ENCODE data around the gene HMCN2.

The HMCN2 gene

DNA sequence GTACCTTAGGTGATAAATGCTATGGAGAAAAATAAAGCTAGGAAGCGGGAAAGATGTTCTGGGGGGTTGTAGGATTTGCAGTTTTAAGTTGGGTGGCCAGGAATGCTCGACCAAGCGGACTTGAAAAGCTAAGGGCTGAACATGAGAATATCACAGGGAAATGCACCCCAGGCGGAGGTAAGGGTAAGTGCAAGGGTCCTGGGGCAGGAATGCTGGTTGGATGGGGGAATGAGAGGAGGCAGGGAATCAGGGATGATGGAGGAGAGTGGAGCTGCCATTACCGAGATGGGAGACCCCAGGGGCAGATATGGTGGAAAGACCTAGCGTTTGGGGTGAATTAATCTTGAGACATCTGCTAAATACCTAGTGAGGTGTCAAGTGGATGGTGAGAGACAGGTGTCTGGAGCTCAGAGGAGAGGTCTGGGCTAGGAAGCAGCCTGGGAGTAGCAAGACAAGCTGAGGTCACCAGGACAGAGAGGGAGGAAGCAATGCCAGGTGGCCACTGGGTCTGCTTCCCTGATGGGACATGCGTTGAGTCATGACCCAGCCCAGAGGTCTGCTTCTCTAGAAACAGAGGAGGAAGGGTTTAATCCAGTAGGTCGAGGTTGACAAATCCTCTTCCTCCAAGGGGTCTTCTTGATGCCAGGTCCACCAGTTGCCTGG lies 101.5 kb downstream of the HMCN2 start:
- DNase-seq = no peak
- intact Hi-C loops (cut with DNase I) = no loop called here

DNA sequence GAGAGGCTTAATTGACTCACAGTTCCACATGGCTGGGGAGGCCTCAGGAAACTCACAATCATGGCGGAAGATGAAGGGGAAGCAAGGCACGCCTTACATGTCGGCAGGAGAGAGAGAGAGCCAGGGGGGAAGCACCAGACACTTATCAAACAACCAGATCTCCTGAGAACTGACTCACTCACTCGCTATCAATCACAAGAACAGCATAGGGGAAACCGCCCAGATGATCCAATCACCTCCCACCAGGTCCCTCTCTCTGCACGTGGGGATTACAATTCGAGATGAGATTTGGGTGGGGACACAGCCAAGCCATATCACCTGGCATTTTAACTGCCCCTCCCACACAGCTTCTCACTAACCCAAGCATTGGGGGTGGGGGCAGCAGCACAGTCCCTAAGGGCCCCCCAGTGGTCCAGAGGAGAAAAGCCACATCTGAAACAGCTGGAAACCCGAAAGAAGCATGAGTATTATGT lies 103.1 kb downstream of the HMCN2 start:
- no peak for DNase-seq
- intact Hi-C loops (cut with DNase I) = no loop called here

DNA sequence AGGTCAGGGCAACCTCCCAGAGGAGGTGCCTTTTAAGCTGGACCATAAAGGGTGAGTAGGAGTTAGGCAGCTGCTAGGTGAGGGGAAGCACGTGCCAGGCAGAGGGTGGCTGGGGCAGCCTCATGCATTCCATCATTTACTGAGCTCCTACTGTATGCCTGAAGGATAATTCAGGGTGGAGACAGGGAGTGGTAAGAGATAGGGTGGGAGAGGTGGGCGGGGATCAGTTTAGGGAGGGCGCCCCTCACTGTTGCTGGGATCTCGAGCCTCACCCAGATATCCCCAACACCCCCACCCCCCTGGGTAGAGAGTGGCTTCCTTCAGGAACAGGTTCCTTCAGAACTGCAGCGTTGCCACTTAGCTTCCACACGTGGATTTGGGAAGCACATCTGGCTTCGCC lies 104.7 kb downstream of the HMCN2 start:
- intact Hi-C loops (cut with DNase I) = no loop called here

DNA sequence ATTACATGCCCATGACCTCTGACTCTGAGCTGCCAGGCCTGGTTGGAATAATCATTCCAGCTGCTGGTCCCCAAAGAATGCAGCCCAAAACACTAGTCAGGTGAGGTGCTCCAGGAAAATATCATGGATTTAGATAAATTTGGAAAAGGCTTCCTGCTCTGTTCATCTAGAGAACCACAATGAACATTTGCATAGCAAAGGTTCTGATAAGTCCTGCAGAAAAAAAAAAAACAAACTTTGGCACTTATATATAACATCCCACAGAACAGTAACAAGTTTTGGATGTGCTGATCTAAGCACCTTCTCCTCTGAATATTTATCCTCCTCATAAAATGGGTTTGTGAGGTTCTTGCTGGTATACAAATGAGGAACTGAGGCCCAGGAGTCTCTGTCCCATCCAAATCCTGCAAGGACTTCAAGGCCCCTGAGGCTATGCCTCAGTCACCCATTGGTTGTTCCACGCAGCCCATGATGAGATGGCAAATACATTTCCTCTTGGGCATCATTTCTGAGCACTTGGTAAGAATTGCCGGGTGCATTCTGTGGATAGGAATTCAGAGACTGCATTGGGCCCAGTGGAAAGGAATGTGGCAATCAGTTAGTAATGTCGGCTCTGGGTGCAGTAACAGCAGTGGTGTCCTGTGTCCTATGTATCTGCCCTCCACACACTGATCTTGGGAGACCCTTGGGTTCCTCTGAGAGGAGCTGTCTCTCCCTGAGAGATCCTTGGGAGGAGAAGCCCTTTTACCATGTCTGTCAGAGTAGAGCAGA lies 105.8 kb downstream of the HMCN2 start:
- DNase-seq = no peak
- intact Hi-C loops (cut with DNase I) = no loop called here

More for the DNA sequence above, 104.7 kb downstream of the HMCN2 start:
- DNase-seq = no peak

DNA sequence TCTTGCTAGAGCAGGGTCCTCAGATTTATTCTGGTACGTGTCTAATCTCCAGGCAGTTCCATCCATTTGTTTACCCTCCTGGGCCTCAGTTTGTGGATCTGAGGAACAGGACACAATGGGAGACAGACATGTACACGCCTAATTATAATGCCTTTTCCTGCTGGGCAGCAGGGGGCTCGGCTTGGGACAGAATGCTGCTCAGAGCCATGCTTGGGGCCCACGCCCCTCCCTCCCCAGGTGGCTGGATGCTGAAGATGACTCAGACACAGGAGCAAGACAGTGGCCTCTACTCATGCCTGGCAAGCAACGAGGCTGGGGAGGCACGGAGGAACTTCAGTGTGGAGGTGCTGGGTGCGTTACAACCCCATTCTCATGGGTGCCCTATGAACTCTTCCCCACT lies 106.5 kb downstream of the HMCN2 start:
- intact Hi-C loops (cut with DNase I) = no loop called here

DNA sequence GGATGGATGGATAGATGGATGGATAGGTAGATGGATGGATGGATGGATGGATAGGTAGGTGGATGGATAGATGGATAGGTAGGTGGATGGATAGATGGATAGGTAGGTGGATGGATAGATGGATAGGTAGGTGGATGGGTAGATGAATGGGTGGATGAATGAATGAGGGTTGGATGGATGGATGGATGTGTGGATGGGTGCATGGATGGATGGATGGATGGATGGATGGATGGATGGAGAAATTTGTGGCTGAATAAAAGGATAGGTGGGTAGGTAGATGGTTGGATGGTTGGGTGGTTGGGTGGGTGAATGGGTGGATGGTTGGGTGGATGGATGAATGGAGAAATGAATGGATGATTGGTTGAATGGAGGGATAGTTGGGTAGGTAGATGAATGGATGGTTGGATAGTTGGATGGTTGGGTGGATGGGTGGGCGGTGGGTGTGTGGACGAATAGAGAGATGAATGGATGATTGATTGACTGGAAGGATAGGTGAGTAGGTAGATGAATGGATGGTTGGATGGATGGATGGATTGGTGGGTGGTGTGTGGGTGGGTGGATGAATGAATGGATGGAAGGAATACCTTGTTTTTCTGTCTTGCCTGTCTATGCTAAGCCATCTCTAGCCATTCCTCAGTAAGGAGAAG lies 108.2 kb downstream of the HMCN2 start:
- no peak for DNase-seq
- intact Hi-C loops (cut with DNase I) = no loop called here

More for the DNA sequence above, 106.5 kb downstream of the HMCN2 start:
- no peak for DNase-seq

DNA sequence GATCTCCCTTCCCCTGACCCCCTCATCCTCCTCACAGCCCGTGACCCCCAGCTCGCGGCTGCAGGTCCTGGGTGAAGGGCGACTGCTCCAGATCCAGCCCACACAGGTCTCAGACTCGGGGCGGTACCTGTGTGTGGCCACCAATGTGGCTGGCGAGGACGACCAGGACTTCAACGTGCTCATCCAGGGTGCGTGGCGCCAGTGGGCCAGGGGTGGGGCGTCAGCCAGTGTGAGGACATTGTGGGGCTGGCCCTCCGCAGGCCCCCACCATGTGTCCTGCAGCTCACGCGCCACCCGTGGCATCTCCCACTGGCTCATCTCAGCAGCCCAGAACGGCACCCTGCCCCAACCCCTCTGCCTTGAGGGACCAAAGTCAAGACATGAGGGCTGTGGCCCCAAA lies 112.1 kb downstream of the HMCN2 start:
- DNase-seq = no peak
- intact Hi-C loops (cut with DNase I) = no loop called here

DNA sequence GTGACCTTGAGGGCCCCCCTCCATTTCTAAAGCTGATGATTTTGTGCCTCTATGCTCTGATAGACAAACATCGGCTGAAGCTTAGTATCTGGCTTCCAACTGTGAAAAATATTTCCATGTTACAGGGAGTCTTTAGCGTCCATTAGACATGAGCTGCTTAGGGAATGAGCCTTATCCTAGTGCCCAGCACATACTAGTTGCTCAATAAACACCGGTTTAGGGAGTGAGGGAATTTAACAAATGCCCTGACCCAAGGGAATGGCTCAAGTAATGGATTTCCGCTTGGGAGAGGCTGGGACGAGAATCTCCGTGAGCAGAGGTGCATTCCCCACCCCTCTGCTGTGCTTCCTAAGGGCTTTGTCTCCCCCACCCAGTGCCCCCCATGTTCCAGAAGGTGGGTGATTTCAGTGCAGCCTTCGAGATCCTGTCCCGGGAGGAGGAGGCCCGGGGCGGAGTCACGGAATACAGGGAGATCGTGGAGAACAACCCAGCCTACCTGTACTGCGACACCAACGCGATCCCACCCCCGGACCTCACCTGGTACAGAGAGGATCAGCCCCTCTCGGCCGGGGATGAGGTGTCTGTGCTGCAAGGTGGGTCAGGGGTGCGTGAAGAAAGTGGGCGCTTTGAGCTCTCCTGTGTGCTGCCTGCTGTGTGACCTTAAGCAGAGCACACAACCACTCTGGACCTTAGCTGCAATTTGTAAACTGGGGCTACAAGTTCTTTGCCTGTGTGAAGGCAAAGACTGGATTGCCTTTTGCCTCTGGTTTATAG lies 113.5 kb downstream of the HMCN2 start:
- DNase-seq = no peak
- intact Hi-C loops (cut with DNase I) = no loop called here

DNA sequence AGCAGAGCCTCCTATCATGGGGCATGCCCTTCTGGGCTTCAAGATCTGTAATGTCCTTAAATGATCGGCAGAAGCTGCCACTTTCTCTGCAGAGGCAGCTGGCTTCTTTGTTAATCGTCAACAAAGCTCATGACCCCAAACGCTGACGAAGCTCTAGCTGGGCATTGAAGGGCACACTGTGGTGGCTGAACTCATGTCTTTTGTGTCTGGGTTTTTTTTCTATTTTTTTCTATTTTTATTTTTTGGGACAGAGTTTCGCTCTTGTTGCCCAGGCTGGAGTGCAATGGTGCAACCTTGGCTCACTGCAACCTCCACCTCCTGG lies 114.0 kb downstream of the HMCN2 start:
- DNase-seq = no peak
- intact Hi-C loops (cut with DNase I) = no loop called here

DNA sequence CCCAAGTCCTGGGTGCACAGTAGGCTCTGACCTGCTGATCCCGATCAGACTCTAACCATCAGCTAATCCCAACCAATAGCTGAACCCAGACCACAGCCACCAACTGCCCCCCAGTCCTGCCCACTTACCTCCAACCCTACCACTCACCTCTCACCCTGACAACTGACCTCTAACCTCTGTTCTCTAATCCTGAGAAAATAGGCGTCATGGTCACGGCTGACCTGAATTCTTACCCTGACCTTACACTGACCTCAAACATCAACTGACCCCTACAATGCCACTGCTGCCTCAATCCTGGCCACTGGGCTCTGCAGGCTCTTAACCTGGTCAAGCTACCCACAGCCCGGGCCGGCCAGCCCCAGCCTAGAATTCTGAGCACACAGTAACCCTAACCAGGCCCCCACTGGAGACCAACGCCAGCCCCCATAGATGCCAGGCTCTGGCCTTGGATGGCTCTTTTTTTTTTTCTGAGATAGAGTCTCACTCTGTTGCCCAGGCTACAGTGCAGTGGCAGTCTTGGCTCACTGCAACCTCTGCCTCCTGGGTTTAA lies 115.4 kb downstream of the HMCN2 start:
- intact Hi-C loops (cut with DNase I) = no loop called here
- no peak for DNase-seq

DNA sequence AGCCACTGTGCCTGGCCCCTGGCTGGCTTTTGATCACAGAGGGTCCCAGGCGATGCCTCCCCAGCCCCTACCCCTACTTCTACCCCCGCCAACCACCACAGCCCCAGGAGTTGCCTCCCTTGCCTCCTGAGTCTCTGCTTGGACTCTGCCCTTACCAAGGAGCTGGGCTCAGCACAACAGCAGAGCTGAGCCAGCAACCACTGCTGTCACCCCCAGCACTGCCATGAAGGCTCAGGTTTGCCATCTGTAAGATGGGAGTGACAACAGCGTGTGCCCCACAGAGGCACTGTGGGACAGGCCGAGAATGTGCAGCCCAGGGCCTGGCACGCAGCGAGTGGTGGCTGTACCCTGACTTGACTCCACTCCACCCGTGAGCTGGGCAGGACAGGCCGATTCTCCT lies 116.1 kb downstream of the HMCN2 start:
- DNase-seq = no peak
- intact Hi-C loops (cut with DNase I) = no loop called here

DNA sequence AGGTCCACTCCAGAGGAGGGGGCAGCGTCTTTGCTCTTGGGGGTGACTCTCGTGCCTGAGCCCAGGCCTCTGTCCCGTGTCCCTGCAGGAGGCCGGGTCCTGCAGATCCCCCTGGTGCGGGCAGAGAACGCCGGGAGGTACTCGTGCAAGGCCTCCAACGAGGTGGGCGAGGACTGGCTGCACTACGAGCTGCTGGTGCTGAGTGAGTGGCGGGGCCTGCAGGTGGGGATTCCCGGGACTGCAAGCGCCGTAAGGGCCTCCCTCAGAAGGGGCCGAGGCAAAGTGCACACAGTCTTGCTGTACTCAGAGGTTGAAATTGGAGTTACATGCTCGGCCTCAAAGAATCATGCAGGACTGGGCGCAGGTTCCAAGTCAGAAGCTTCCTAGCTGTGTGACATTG lies 116.5 kb downstream of the HMCN2 start:
- intact Hi-C loops (cut with DNase I) = no loop called here
- DNase-seq = no peak

DNA sequence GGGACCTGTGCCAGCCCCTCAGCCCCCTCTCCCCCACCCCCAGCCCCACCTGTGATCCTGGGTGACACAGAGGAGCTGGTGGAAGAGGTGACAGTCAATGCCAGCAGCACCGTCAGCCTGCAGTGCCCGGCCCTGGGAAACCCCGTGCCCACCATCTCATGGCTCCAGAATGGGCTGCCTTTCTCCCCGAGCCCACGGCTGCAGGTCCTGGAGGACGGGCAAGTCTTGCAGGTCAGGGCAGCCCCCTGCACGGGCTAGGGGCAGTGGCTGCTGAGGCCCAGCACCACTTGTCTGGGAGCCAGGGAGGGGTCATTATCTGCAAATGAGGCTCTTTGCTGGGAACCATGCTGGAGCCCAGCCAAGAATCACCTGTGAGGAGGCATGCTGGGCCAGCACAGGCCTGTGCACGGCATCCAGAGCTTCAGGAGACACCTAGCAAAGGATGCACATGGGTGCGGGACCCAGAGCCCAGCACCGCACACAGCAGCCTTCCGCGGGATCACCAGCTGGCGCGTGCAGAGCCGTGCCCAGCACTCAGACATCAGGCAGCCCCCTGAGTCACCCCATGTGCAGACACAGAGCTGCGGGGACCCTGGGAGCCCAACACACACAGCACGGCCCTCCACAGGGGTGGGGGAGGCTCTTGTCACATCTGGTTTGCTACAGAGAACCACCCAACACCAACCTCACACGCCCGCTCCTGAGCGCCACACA lies 117.2 kb downstream of the HMCN2 start:
- no peak for DNase-seq
- intact Hi-C loops (cut with DNase I) = no loop called here

DNA sequence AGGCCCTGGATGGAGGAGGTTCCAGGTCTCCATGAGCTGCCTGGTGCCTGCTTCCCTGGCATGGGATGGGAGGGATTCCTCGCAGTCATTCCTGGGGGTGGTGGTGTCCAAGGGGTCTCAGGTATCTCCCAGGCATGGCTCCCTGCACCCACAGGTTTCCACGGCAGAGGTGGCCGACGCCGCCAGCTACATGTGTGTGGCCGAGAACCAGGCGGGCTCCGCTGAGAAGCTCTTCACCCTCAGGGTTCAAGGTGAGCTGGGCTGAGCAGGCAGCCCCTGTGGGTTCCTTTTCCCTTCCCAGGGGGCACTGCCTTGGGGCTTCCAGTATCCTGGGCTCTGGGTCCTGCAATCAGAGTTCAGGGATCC lies 117.8 kb downstream of the HMCN2 start:
- intact Hi-C loops (cut with DNase I) = no loop called here
- DNase-seq = no peak

DNA sequence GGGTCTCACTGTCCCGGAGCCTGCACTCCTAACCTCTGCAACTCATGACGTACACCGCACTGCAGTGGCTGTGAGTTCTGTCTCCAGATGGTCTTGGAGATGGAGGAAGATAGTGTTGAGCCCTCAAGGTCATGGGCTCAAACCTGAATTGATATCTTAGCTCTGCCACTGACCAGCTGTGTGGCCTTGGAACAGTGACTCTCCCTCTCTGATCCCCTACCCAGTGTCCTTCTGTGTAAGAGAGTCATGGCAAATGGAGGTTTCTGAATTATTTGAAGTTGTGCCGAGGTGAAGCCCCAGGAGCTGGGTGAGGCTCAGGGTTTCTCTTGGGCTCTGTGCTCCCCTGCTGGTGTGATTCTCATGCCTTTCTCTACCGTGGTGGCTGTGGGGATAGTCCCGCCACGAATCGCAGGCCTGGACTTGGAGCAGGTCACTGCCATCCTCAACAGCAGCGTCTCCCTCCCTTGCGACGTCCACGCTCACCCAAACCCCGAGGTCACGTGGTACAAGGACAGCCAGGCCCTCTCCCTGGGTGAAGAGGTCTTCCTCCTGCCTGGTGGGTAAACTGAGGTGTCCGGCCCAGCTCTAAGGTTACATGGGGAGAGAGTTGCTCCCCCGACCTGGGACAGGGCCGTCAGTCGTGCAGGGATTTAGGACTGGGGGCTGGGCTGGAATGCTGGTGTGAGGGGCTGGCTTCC lies 118.6 kb downstream of the HMCN2 start:
- no peak for DNase-seq
- intact Hi-C loops (cut with DNase I) = no loop called here

DNA sequence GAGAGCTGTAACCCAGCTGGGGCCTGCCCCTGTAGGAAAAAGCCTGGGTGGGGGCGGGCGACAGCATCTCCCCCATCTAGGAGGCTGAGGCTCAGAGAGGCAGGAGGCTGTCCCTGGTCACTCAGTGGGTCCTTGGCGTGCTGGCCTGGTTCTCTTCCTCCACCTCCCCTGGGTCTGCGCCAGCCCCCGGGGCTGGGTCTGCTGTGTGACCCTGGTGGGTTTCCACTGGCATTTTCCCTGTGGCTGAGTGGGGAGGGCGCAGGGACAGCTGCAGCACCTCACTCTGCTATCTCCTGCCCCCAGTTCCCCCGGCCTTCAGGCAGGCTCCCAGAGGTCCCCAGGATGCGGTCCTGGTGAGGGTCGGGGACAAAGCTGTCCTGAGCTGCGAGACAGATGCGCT lies 119.7 kb downstream of the HMCN2 start:
- DNase-seq = no peak

DNA sequence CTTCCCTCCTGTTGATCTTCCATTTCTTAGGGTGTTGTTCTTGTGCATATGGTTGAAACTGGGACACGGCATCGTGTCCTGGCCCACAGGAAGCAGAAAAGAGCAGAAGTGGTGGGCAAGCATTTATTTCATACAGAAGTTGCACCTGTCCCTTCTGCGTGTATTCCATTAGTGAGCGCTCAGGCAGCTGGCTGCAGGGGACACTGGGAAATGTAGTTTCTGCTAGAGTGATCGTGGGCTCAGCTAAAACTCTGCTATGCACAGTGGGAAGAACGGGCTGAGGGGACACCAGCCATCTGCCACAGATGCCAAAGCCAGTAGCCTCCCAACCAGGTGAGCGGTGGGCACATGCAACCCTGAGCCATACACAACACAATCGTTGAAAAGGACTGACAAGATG lies 121.8 kb downstream of the HMCN2 start:
- intact Hi-C loops (cut with DNase I) = no loop called here
- DNase-seq = no peak

More for the DNA sequence above, 119.7 kb downstream of the HMCN2 start:
- intact Hi-C loops (cut with DNase I) = no loop called here

DNA sequence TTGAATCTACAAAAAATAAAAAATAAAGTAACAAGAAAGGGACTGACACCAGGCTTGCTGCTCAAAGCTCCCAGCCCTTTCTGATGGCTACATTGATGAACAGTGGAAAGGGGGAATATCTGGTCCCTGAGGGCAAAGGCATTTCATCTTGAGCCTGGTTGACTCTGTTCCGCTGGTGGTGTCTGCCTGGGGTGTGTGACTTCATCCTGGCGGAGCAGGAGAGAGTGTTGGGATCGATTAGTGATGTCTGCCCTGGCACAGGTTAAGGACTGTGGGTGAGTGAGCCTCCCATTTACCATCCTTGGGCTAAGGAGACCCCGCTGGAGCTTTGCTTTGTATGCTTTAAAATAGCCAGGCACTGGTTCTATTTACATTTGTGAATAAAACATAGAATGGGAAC lies 122.3 kb downstream of the HMCN2 start:
- DNase-seq = no peak
- intact Hi-C loops (cut with DNase I) = no loop called here

Data from head of caudate nucleus (tissue), 42 donors.